HG02870 (cell line): ENCODE data around the gene RYR1.

Experiments used
- ATAC-seq: cut with Tn5 transposase; IDR thresholded peaks from one replicate; pipeline ENCODE4 v1.9.1; 2021; ENCODE audit warnings: mild to moderate bottlenecking, moderate library complexity; ENCODE audit not compliant: unreplicated experiment

RYR1 gene

GRCh38 chr19:38425810-38426466 is 7.6 kb upstream of the RYR1 start, which contains the start of gene RASGRP4:
RASGRP4 (minus strand) TSS chr19:38426219; CDS start chr19:38426091, 128 bp downstream.
- no peak for ATAC-seq

- peak; percentile 70 for ATAC-seq
These were observed 6.3 kb upstream of the RYR1 start for GRCh38 chr19:38427035-38427677.

DNA sequence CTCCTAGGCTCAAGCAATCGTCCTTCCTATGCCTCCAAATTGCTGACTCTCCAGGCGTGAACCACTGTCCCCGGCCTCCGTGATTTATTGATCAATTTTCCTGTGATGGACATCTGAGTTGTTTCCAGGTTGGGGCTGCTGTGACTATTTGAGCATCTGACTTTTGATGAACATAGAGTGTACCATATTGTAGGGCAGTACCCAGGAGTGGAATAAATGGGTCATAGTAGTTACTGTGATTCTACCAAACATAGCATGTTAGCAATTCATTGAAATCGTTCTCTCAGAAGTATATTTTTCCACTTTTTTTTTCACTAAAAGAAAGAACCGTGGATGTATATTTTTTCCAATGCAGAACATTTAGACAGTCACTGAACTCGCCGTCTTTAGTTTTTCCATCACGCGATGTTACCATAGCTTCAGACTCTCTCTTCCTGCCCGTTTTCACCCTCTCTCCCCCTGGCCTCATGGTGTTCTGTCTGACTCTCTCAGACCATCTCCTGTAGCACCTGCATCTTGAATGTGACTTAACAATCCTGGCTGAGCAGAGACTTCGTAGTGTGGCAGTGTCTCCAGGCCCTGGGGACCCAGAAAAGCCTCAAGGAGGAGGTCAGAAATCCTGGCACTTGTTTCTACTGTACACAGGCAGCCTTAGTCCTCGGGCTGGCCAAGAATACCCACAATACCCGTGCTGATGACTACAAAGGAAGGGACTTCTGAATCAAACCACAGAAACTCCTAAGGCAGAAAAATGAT is 4.3 kb upstream of the RYR1 start:
- ATAC-seq = no peak

GRCh38 chr19:38429811-38430156 is 3.7 kb upstream of the RYR1 start:
- ATAC-seq = no peak

GRCh38 chr19:38430931-38431330 is 2.6 kb upstream of the RYR1 start:
- ATAC-seq = no peak

DNA sequence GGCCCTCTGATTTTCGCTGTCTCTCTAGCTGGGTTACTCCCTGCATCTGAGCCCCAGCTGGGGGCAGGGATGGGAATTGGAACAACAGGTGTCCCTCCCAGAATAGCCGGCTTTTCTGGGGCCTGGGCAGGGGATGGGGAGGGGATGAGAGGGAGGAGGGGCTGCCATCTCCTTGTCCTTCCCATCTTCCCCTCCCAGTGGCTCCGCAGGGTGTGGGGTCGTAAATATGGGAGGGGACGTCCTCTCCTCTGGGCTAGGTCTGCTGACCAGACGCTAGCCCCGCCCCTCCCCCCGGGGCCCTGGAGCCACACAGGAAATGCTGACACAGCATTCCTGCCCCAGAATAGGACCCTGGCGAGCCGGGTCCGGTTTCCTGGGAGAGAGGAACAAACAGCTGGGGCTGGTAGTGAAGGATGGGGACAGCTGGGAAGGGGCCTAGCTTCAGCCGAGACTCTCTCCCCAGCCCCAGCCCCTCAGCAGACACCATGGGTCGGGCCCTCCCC is 1.1 kb downstream of the RYR1 start:
- no peak for ATAC-seq

GRCh38 chr19:38437295-38437694 is 3.8 kb downstream of the RYR1 start:
- ATAC-seq = no peak

- no peak for ATAC-seq
These were observed 4.4 kb downstream of the RYR1 start for GRCh38 chr19:38437917-38438316.

DNA sequence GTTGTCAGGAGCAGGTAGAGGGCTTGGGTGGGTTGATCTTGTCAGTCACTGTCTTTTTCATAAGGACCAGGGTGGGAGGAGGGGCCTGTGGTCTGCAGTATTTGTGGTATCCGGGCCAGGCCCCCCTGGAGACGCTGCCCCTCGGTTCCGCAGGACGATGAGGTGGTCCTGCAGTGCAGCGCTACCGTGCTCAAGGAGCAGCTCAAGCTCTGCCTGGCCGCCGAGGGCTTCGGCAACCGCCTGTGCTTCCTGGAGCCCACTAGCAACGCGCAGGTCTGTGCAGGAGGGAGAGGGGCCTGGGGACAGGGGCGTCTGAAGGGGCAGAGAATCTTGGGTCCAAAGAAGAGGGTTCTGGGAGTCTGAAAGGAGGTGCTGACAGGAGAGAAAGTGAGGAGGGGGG is 7.1 kb downstream of the RYR1 start:
- ATAC-seq = no peak

DNA sequence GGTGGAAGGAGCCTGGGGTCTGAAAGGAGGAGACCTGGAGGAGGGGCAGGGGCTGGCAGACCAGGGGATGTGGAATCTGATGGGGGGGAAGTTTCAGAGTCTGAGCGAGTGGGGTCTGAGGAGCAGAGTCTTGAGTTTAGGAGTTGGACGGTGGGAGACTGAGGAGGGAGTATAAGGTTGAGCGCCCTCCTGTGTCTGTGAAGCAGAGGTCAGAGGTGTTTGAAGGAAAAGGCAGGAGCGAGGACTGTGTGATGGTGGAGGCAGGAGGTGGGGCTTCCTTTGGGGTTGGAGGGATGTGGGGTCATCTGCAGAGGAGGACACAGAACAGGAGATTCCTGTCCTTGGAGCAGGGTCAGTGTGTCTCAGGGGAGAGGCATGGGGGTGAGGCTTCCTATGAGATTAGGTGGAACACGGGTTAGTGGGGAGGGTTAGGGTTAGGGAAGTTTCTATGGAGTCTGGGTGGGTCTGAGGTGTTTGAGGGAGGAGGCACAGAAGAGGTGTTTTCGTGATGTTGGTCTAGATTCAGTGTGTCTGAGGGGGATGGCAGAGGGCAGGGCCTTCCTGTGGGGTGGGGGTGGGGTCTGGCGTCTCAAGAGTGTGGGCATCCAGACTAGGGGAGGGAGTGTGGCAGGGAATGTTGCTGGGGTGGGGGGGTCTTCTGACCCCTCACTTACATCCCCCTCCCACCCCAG is 8.3 kb downstream of the RYR1 start:
- ATAC-seq = no peak

DNA sequence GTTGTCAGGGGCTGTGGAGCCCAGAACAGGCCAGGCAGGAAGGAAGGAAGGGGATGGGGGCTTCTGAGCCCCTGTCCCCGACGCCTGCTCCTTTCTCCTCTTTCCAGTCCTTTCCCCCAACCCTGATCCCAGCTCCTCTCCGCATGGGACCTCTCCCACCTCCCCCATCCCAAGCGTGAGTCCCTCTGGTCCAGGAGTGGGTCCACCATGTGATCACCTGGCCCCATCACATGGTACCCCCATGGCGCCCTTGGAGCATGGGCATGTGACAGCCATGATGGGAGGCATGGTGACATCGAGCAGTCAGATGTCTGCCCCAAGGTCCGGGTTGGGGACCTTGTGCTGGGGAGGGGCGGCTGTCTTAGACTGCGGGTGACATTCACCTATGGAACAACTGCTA is 9.2 kb downstream of the RYR1 start:
- no peak for ATAC-seq

- ATAC-seq = no peak
These were observed 10.0 kb downstream of the RYR1 start for GRCh38 chr19:38443458-38443999.

- no peak for ATAC-seq
These were observed 10.5 kb downstream of the RYR1 start for GRCh38 chr19:38444026-38444425.

DNA sequence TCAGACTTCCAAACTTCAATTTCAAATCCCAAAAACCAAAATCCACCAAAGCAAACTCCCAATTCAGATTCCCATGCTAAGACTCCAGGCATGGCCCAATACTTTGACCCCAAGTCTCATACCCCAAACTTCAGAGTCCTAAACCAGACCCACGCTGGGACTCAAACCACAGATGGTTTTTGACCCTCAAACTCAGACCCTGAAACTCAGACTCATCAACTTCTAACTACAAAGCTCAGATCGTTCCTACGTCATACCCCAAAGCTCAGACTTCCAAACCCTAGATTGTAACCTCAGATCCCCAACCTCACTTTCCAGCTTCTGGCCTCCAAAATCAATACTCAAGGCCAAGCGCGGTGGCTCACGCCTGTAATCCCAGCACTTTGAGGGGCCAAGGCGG is 11.9 kb downstream of the RYR1 start:
- ATAC-seq = no peak

DNA sequence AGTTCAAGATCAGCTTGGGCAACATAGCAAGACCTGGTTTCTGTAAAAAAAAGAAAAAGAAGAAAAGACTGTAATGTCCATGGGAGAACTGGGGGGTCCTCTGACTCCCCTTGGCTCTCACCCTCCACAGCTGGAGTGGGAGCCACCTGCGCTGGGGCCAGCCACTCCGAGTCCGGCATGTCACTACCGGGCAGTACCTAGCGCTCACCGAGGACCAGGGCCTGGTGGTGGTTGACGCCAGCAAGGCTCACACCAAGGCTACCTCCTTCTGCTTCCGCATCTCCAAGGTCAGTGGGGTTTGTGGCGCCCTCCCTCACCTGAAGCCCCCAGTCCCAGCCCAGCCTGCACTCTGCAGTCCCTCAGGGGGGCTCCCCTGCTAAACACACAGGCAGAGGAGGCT is 14.7 kb downstream of the RYR1 start:
- ATAC-seq = no peak

DNA sequence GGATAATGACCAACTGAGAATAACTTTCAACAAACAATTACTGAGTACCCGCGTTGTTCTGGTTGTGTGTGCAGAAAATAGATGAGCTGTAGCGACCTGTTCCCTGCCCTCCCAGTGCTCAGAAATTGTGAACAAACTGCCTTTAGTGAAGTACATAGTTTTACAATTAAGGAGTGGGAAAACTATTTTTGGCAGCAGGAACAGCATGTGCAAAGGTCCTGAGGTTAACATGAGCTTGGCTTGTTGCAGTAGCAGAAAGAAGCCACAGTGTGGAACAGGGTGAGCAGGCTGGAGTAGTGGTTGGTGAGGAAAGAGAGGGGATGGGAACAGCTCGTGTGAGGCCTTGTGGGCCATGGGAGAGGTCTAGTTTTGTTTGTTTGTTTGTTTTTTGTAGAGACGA is 16.0 kb downstream of the RYR1 start:
- ATAC-seq = no peak

DNA sequence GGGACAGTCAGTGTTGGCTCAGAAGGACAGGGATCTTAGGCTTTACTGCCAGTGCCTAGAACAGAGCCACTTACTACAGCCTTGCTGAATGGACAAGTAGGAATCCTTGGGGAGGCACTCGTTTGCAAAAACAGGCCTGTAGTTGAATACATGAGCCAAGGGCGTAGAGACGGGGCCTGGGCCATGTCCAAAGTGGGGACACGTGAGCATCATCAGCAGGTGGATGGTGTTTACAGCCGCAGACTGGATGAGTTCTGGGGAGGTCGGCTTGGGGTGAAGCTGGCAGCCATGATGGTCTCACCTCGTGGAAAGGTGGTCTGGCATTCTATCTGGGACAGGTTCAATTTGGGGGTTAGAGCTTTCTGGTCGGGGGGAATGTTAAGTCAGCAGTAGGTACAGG is 17.5 kb downstream of the RYR1 start:
- no peak for ATAC-seq

DNA sequence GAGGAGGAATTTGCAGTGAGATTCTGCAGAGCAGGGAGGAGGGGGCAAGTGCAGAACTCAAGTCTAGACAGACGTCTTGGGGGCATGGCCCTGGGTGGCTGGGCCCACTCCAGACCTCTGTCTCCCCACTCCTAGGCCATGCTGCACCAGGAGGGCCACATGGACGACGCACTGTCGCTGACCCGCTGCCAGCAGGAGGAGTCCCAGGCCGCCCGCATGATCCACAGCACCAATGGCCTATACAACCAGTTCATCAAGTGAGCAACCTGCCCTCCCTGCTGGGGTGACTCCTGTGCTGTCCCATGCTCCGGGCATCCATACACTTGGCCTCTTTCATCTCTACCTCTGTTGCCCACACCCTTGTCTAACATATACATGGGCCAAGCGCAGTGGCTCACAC is 18.1 kb downstream of the RYR1 start:
- no peak for ATAC-seq

- ATAC-seq = no peak
These were observed 19.2 kb downstream of the RYR1 start for GRCh38 chr19:38452430-38453366.

- no peak for ATAC-seq
These were observed 20.1 kb downstream of the RYR1 start for GRCh38 chr19:38453596-38453995.
